B cell (primary cell): ENCODE results near the gene SLC5A10.

Experiments used
- CTCF ChIP-seq: fragments of 200-600 bp; IDR thresholded peaks from one replicate; pipeline ENCODE4 v1.8.0; 2022; ENCODE audit warnings: antibody characterized with exemption, mild to moderate bottlenecking
- EZH2 ChIP-seq: IDR thresholded peaks from 2 replicates; pipeline ENCODE4 v1.6.1; 2012; ENCODE audit warnings: borderline replicate concordance, low read depth, mild to moderate bottlenecking, moderate library complexity, low read length; ENCODE audit not compliant: insufficient read depth, poor library complexity, severe bottlenecking

DNA sequence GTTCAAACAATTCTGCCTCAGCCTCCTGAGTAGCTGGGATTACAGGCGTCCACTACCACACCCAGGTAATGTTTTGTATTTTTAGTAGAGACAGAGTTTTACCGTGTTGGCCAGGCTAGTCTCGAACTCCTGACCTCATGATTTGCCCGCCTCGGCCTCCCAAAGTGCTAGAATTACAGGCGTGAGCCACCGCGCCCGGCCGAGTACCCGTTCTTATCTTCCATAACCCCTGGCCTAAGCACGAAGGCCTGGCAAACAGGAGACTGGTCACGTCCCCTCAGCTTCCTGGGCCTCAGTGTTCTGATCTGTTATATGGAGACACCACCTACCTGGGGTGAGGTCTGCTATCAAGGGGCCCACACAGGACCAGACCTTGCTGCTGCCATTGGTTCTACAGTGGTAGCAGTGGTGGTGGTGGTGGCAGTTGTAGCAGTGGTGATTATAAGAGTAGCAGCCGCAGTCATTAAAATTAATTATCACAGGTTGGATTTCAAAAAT lies 1.3 kb downstream of the SLC5A10 start:
- TF ChIP-seq CTCF: no peak
- TF ChIP-seq EZH2: no peak
